GM18951 (cell line): ENCODE data around the gene CDPF1.
"Not testable (repeated sequence)": the region's sequence is repeated elsewhere in the genome, so short reads cannot be mapped to it uniquely, and the experiment has no call there.

Experiments
- POLR2A ChIP-seq: IDR thresholded peaks from 4 replicates; pipeline ENCODE4 v1.6.1; 2011; ENCODE audit warnings: mild to moderate bottlenecking; ENCODE audit not compliant: insufficient read length, insufficient read depth; ENCODE audit errors: extremely low read depth
- in situ Hi-C: fragments of 300-500 bp; cut with MboI; formaldehyde crosslinking; loops from one replicate; pipeline ENCODE4 v1.12.0; 2022; ENCODE audit warnings: low sequenced_read_pairs, mixed read lengths, inconsistent platforms; ENCODE audit not compliant: unreplicated experiment

The CDPF1 gene

DNA sequence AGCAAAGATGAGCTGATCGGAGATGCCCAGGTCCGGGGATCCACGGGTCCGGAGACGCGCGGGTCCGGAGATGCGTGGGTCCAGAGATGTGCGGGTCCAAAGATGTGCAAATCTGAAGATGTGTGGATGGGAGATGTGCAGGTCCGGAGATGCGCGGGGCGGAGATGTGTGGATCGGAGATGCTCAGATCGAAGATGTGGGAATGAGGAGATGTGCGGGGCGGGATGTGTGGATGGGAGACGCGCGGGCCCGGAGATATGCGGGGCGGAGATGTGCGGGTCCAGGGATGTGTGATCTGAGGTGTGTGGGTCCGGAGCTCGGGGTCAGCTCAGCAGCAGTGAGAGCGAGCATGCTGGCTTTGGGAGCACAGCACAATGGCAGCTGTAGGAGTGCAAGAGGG is 35.5 kb downstream of the CDPF1 start:
- TF ChIP-seq POLR2A = no peak
- in situ Hi-C loops = no loop called here

DNA sequence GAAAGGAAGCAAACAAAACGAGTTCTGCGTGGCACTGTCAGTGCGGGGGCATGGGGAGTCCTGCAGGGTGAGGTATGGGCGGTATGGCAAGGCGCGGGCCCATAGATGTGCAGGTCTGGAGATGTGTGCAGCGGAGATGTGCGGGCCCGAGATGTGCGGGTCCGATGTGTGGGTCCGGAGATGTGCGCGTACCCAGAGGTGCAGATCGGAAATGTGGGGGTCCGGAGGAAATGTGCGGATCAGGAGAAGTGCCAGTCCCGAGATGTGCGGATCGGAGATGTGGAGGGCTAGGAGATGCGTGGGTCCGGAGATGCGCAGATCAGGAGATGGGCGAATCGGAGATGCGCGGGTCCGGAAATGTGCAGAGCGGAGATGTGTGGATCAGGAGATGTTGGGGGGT is 35.9 kb downstream of the CDPF1 start:
- in situ Hi-C loops = no loop called here

DNA sequence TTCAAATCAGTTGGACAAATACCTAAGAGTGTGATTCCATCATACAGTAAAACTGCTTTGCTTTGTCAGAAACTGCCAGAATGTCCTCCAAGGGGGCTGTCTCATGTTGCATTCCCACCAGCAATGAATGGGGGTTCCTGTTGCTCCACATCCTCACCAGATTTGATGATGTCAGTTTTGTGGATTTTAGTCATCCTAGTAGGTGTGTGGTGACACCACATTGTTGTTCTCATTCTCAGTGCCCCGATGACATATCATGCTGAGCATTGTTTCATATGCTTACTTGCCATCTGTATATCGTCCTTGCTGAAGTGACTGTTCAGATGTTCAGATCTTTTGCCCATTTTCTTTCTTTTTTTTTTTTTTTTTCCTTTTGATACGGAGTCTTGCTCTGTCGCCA is 37.0 kb downstream of the CDPF1 start:
- in situ Hi-C loops = no loop called here
- no peak for TF ChIP-seq POLR2A

More for the DNA sequence above, 35.9 kb downstream of the CDPF1 start:
- no peak for TF ChIP-seq POLR2A

DNA sequence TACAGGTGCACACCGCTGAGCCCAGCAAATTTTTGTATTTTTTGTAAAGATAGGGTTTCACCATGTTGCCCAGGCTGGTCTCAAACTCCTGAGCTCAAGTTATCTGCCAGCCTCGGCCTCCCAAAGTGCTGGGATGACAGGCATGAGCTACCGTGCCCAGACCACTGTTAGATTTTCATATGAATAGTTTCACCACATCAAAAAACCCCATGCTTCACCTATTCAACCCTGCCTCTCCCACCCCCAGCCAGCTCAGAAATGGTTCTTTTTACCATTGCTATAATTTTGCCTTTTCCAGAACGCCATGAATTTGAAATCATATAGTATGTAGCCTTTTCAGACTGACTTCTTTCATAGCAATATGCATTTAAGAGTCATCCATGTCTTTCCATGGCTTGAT is 37.9 kb downstream of the CDPF1 start:
- in situ Hi-C loops = no loop called here
- TF ChIP-seq POLR2A = no peak

DNA sequence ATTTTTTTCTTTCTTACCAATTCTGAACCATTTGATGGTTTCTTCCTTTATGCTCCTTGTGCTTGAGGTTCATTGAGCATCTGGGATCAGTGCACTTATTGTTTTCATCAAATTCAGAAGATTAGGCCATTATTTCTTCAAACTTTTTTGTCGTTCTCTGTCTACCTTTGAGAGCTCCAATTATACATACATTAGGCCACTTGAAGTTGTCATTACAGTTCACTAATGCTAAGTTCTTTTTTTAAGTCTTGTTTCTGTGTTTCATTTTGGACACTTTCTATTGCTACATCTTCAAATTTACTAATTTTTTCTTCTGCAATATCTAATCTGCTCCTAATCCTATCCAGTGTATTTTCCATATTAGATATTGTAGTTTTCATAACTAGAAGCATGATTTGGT is 40.8 kb downstream of the CDPF1 start:
- TF ChIP-seq POLR2A = no peak
- in situ Hi-C loops = no loop called here

DNA sequence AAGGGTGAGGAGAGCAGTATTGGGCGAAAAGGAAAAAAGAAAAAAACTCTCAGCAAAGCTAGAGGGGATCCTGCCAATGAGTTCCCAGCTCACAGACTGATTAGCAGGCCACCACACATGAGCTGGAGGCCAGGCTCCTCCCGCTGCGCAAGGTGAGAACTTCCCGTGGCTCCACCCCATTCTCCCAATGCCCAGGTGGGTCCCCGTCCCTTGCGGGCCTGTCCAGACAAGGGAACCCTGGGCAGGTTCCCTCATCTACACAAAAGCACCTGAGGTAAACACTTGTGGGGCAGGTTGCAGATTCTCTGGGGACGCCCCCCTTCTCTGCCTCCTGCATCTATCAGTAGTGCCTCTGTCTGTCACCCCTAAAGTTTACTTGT is 46.5 kb downstream of the CDPF1 start:
- in situ Hi-C loops = no loop called here
- no peak for TF ChIP-seq POLR2A

DNA sequence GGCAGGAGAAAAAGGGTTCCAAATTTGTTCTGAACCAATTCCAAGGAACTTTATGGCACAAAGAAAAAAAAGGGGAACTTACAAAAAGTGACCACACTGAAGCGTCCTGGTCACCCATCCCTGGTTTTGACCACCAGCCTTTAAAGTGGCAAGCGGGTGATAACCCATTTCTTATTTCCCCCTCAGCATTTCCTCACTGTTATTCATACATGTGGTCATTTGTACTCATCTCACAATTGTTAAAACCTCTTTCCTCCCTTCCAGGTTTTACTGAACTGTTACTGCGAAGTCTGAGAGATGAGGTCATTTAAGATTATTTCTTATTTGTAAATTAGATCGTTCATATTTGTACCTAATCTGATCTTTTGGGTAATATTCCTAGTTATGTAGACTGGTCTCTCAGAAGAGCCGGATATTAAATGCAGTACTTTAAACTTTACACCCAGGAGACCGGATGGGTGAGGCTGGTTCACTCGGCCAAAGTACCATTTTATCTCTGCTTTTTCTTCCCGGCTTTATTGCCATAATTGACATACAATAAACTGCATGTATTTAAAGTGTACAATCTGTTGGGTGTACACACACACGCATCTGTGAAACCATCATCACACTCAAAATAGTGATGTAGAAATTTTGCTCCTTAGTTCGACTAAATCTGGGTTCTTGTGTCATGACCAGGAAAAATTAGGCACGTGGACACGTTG is 47.0 kb downstream of the CDPF1 start:
- no peak for TF ChIP-seq POLR2A
- in situ Hi-C loops = no loop called here

DNA sequence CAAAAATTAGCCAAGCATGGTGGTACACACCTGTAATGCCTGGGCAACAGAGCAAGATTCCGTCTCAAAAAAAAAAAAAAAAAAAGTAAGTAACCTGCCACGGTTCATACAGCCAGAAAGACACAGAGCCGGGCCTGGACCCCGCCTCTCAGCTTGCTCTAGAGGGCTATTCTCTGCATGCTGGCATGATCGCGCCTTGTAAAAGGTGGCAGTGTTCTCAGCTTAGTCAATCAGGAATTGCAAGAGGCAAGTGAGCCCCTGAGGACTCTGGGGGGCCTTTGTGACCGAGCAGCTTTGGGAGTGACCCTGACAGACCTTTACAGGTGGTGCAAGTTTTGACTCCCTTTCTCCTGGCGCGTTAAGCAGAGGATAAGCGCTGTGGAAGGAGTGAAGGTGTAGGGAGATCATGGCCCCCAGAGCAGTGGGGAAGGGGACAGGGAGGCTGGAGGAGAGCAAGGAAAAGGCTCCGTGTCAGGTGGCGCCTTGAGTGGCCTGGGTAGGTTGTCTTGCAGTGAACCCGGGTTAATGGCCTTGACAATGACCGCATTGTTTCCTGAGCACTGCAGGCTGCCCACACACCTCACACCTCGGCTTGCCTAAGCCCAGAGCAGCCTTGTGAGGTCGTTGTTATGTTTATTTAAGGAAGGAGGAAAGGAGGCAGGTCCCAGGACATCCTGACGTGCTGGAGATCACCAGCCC is 48.9 kb downstream of the CDPF1 start:
- TF ChIP-seq POLR2A = no peak
- in situ Hi-C loops = no loop called here

DNA sequence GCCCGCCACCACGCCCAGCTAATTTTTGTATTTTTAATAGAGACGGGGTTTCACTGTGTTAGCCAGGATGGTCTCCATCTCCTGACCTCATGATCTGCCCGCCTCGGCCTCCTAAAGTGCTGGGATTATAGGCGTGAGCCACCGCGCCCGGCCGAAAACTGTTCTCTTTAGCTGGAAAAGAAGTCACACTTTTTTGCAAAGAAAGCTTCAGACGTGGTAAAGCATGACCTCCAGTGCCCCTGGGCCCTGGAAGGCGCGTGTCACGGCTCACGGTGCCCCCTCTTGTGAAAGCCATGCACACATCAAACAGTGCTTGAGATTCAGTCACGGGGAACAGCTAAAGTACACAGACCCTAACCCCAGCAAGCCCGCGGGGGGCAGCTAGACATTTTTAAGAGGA is 51.3 kb downstream of the CDPF1 start:
- in situ Hi-C loops = not testable (repeated sequence)

DNA sequence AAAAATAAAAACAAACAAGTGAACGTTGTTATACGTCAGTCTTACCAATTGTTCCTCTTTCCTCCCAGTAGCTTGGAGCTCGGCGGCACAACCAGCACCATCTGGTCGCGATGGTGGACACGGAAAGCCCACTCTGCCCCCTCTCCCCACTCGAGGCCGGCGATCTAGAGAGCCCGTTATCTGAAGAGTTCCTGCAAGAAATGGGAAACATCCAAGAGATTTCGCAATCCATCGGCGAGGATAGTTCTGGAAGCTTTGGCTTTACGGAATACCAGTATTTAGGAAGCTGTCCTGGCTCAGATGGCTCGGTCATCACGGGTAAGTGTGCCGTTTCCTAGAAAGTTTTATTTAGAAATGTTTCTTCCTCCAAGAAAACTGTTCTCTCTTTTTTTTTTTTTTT is 51.8 kb downstream of the CDPF1 start:
- in situ Hi-C loops = no loop called here
- no peak for TF ChIP-seq POLR2A

DNA sequence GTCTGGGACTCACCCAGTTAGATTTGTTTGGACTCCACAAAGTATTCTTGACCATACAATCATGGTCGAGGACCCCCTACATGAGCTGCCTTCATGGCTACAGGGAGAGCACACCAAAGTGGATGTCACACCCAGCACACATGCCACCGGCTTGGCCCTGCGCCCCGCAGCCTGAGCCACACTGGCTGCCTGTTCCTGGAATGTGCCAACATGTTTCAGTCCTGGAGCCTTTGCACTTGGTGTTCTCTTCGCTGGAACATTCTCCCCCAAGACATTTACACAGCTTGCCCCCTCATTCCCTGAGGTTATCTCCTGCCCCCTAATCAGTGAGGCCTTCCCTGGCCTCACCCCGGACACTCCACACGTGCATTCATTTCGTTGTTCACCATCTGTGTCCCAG is 53.8 kb downstream of the CDPF1 start:
- no peak for TF ChIP-seq POLR2A

DNA sequence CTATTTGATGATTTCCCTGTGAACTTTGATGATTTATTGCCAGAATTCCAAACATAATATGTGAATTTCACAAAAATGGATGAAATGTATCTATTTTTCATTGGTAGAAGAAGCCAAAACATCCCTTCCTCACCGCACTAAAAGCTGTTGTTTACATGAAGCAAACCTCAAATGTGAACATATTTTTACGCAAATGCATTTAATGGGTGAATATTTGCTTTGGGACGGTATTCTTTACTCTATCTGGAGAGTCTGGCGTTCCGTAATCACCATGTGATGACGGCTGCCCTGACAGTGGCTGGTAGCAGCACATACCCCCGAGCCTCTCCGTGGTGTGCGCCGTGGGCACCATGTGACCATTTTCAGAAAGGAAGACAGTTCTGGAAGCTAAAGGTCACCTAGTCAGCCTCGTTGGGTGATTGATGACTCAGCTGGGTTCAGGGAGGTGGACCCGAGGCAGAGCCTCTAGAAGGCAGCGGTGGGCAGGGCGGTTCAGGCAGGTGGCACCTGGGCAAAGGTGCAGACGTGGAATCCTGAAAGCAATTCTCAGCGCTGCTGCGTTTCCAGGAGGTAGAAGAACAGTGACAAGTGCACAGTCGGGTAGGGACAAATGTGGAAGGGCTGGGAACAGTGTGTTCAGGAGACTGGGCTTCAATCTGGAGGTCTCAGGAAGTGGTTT is 54.5 kb downstream of the CDPF1 start:
- TF ChIP-seq POLR2A = no peak
- in situ Hi-C loops = no loop called here

More for the DNA sequence above, 53.8 kb downstream of the CDPF1 start:
- in situ Hi-C loops = no loop called here
